IPS-18a (cell line): ENCODE data around the gene NFS1.

Experiments
- H3K27ac ChIP-seq: one replicate; pipeline ENCODE4 v1.5.1; 2013; ENCODE audit warnings: low read length
- H3K27me3 ChIP-seq: one replicate; pipeline ENCODE4 v1.6.1; 2013; ENCODE audit warnings: mild to moderate bottlenecking, low read length; ENCODE audit not compliant: control insufficient read depth, insufficient read depth
- H3K36me3 ChIP-seq: one replicate; pipeline ENCODE4 v1.6.1; 2013; ENCODE audit warnings: low read depth, low read length; ENCODE audit not compliant: control insufficient read depth
- H3K4me1 ChIP-seq: one replicate; pipeline ENCODE4 v1.6.1; 2013; ENCODE audit warnings: low read depth, low read length; ENCODE audit not compliant: control insufficient read depth
- H3K4me3 ChIP-seq: one replicate; pipeline ENCODE4 v1.5.1; 2013; ENCODE audit warnings: low read length
- H3K9ac ChIP-seq: one replicate; pipeline ENCODE4 v1.6.1; 2013; ENCODE audit warnings: mild to moderate bottlenecking, low read length, moderate library complexity
- H3K9me3 ChIP-seq: one replicate; pipeline ENCODE4 v1.6.1; 2013; ENCODE audit warnings: low read depth, low read length; ENCODE audit not compliant: control insufficient read depth

Gene NFS1

DNA sequence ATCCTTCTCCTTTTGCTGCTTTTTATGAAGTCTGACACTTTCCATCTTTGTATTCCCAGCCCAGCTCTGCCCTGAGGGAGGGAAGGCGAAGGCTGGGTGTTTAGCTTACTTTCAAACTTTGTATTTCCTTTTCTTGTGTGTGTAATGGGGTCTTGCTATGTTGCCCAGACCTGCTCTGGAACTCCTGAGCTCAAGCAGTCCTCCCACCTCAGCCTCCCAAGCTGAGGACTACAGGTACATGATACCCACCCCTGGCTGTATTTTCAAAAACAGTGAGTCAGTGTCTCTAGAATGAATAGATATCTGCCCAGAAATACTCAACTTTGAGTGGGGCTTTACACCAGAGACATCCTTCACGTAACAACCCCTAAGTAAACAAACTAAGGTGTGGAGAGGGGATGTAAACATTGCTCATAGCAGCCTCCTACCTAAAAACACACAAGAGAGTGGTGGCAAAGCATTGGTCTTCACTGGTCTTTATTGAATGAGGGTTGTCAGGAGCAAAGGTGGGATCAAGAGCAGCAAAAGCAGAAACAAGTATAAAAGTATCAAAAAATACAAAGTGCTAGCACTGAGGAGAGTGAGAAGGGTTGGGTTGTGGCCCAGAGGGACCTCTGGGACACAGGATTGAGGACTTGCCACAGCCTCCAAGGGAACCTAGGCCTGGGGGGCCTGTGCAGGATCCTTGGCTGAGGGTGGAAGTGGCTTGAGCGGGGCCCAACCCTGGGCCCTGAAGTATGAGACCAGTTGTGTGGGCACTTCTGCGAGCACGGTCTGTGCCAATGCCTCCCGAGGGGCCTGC lies 73.4 kb downstream of the NFS1 start:
- Histone ChIP-seq H3K4me1 (no peaks in the 10 kb centered on the region), H3K36me3 (peaks cover 37% of the 10 kb centered on the region), H3K9ac (no peak overlapping the region), H3K27ac (no peak overlapping the region), H3K9me3 (no peaks in the 10 kb centered on the region), H3K27me3 (no peaks in the 10 kb centered on the region), H3K4me3 (no peak overlapping the region)

DNA sequence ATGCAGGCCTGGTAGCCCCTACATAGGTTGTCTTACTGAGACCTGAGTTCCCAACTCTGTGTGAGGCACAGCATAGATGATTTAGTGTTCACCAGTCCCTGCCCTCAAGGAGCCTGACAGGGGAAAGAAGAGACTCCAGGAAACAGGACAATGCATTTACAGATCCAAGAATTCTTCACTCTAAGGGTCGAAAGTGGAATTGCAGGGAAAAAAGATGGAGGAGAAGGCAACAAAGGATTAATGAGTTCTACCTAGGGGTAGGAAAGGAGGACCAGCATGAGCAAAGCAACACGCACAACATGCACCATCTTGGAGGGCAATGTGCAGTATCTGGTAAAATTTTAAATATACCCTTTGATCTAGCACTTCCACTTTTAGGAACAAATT lies 77.6 kb downstream of the NFS1 start:
- Histone ChIP-seq H3K36me3 (peaks cover 12% of the 10 kb centered on the region), H3K4me3 (no peak overlapping the region), H3K27me3 (peaks cover 11% of the 10 kb centered on the region), H3K9ac (no peak overlapping the region), H3K9me3 (no peaks in the 10 kb centered on the region), H3K4me1 (peaks cover 8% of the 10 kb centered on the region), H3K27ac (no peak overlapping the region)

DNA sequence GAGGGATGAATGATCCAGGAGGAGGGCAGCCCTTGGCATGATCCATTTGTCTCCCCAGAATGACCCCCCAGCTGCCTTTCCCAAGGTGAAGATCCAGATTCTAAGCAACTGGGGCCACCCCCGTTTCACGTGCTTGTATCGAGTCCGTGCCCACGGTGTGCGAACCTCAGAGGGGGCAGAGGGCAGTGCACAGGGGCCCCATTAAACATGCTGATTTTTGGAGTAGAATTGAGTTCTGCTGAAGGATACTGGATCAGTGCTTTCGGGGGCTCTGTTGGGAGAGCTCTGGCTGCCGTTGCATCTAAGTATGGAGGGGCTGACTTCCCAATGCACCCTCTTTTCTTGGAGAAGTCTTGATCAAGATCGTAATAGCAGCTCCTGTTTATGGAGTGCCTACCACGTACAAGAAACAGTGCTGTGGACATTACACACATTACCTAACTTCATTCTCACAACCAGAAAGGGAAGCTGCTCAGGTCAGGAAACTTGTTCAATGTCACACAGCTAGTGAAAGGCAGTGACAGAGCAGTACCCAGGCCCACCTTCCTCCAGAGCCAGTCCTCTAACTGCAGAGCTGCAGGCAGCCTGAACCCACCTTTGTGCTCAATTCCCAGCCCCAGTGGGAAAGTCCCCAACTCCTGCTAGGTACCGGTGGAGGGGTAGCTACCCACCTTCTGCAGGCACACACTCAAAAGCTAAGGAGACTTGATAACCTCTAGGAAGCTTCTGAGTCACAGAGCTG lies 78.2 kb downstream of the NFS1 start:
- Histone ChIP-seq H3K9ac (no peak overlapping the region), H3K27ac (no peak overlapping the region)

DNA sequence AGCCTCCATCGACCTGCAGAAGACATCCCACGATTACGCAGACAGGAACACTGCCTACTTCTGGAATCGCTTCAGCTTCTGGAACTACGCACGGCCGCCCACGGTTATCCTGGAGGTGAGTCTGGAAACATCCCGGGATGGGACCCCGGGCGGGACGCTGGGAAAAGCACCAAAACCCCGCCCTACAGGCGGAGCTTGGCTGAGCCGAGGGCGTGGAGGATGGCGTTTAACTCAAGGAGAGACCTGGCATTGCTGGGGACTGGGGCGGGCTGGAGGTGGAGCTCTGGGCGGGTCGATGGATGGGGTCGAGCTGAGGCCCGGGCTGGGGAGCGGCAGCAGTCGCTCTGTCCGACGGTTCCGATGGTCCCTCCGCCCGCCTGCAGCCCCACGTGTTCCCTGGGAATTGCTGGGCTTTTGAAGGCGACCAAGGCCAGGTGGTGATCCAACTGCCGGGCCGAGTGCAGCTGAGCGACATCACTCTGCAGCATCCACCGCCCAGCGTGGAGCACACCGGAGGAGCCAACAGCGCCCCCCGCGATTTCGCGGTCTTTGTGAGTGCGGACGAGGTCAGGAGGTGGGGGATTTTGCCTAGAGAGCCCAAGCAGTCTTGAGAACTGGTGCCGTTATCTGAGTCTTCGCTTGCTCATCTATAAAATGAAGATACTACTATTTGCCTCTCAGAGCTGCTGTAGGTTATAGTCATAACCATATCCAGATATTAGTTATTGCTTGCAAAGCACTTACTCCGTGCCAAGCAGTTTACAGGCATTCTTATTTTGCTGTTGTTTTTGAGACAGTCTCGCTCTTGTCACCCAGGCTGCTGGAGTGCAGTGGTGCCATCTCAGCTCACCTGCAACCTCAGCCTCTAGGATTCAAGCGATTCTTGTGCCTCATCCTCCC lies 79.7 kb downstream of the NFS1 start:
- Histone ChIP-seq H3K9ac (peak overlapping the region; percentile 40), H3K36me3 (no peaks in the 10 kb centered on the region), H3K27ac (no peak overlapping the region), H3K4me1 (peaks cover 8% of the 10 kb centered on the region), H3K4me3 (peak overlapping the region; percentile 66), H3K27me3 (peaks cover 11% of the 10 kb centered on the region), H3K9me3 (no peaks in the 10 kb centered on the region)

More for the DNA sequence above, 78.2 kb downstream of the NFS1 start:
- H3K27me3 ChIP-seq, result peaks cover 11% of the 10 kb centered on the region
- H3K9me3 ChIP-seq, result no peaks in the 10 kb centered on the region
- no peak overlapping the region for H3K4me3 ChIP-seq
- peaks cover 7% of the 10 kb centered on the region for H3K36me3 ChIP-seq
- peaks cover 8% of the 10 kb centered on the region for H3K4me1 ChIP-seq

DNA sequence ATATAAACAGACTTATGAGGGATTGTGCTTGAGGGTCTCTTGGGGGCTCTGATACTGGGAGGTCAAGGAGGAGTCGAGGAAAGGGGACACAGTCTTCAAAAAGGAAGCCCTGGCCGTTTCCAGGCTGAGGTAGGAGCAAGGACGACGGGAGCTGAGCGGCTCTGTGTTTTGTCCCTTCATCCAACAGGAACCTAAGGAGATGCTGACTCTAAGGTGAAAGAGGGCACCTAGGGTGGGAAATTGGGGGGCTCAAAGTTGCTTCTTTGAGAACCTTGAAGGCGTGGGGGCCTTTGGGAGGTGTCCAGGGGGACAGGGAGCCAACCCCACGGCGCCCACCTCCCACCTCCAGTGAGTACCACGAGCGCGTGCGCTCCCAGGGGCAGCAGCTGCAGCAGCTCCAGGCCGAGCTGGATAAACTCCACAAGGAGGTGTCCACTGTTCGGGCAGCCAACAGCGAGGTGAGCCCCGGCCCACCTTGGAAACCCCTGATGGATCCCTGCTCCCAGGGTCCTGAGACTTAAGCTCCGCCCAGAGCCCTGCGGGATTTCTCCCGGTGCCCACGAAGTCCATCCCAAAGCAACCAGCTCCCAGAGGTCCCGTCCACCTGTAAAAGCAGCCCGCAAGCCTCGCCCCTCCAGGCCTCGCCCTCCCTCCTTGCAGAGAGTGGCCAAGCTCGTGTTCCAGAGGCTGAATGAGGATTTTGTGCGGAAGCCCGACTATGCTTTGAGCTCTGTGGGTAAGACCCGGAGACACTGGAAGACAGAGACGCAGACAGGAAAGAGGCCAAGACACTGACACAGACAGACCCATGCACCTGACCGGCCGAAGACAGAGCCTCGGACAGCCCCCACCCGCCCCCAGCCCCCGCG lies 80.7 kb downstream of the NFS1 start:
- Histone ChIP-seq H3K9ac (no peak overlapping the region), H3K9me3 (no peaks in the 10 kb centered on the region), H3K27ac (no peak overlapping the region)

More for the DNA sequence above, 80.7 kb downstream of the NFS1 start:
- H3K4me1 ChIP-seq, result peaks cover 8% of the 10 kb centered on the region
- H3K36me3 ChIP-seq, result no peaks in the 10 kb centered on the region
- H3K27me3 ChIP-seq, result peaks cover 11% of the 10 kb centered on the region
- peak overlapping the region; percentile 66 for H3K4me3 ChIP-seq
